HFFc6 (cell line): ENCODE measurements around the gene SERPINE1. TPM values are rescaled to one million over a fixed set of nuclear protein-coding genes. Genes with fewer than 3 reads are reported as not detected.
A peak's percentile ranks its signal among the peaks of the same experiment; 100 is the strongest.

Experiments
- DNase-seq: peaks from one replicate; pipeline ENCODE4 v3.0.0-alpha.2; 2018
- H3K27ac Mint-ChIP-seq: 2 replicates; pipeline ENCODE4 v1.8.0; 2020; ENCODE audit warnings: mild to moderate bottlenecking, mixed read lengths
- H3K27me3 Mint-ChIP-seq: 2 replicates; pipeline ENCODE4 v1.8.0; 2021; ENCODE audit warnings: mild to moderate bottlenecking, moderate library complexity, mixed read lengths; ENCODE audit not compliant: insufficient read depth
- H3K36me3 Mint-ChIP-seq: 2 replicates; pipeline ENCODE4 v1.8.0; 2021; ENCODE audit warnings: low read depth, mixed read lengths
- H3K4me1 Mint-ChIP-seq: 2 replicates; pipeline ENCODE4 v1.8.0; 2020; ENCODE audit warnings: low read depth, mixed read lengths
- H3K4me3 Mint-ChIP-seq: 2 replicates; pipeline ENCODE4 v1.8.0; 2020; ENCODE audit warnings: mild to moderate bottlenecking, moderate library complexity, mixed read lengths
- H3K9me3 Mint-ChIP-seq: 2 replicates; pipeline ENCODE4 v1.8.0; 2020; ENCODE audit warnings: mild to moderate bottlenecking, mixed read lengths
- total RNA-seq, 6 experiments: library from RNA; stranded (reverse); fragmentation: NEBNext Ultra II Directional; extraction: Animal tissue kit (Norgen Biotek cat#: 25700); gene quantifications; 2 replicates in 1 of 6; 3 replicates in 5 of 6; pipeline ENCODE4 v1.2.3, GENCODE V29; 2021
- TF ChIP-seq, protein P1 (sequence below): fragments of 200-600 bp; sonication (generic); IDR thresholded peaks from 2 replicates; pipeline ENCODE4 v1.5.0; 2021; ENCODE audit warnings: antibody characterized with exemption, mild to moderate bottlenecking

SERPINE1 gene
- total RNA-seq, 6 experiments from 2014 or later: 906 to 2,092 (median 1,052) TPM

DNA sequence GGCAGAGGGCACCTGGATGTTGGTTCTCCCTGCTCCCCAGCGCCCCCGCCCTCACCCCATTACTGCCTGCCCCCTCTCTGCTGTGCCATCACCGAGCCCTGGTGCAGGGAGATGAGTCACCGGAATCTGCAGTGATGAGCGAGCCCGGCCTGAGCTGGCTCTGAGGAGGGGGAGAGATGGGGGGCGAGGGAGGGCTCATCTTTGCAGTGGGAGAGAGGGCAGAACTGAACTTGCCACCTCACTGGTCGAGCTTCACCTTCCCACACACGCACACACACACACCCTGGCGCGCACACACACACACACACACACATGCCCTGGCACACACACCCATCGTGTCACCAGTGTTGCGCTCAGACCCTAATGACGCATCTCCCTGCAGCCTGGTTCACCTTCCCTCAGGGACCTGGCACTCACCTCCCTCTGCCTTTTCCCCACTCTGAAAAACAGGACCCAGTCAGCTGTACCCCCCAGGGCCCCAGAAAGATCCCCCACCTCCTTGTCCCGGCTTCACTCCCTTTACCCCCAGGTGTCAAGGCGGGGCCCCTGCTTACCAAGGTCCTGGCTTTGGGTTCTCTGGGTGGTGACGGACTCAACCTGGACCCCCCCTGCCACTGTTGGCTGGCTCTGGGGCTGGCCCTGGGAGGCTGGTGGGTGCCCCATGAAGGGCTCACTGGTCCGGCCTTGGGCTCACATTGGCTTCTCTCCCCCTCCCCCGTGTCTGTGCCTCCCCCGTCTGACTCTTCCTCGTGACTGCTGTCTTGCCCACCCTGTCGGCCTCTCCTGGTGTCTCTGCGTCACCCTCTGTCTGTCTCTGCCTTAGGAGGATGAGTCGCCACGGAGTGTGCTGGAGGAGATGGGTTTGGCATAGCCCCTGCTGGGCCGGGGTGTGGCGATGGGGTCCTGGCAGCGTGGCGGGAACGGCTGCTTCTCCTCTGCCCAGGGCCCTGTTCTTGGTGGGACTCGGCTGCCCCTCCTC lies 33.1 kb downstream of the SERPINE1 start:
- H3K9me3 Mint-ChIP-seq: no peaks in the 10 kb centered on the region
- H3K27ac Mint-ChIP-seq: peak overlapping the region; percentile 52
- peaks cover 10% of the 10 kb centered on the region for H3K27me3 Mint-ChIP-seq
- peak overlapping the region; percentile 22; the same call in 1 of the 2 replicates for H3K4me3 Mint-ChIP-seq
- peaks cover 33% of the 10 kb centered on the region for H3K4me1 Mint-ChIP-seq
- peaks cover 31% of the 10 kb centered on the region; the same call in 1 of the 2 replicates for H3K36me3 Mint-ChIP-seq
- TF ChIP-seq, protein P1, sequence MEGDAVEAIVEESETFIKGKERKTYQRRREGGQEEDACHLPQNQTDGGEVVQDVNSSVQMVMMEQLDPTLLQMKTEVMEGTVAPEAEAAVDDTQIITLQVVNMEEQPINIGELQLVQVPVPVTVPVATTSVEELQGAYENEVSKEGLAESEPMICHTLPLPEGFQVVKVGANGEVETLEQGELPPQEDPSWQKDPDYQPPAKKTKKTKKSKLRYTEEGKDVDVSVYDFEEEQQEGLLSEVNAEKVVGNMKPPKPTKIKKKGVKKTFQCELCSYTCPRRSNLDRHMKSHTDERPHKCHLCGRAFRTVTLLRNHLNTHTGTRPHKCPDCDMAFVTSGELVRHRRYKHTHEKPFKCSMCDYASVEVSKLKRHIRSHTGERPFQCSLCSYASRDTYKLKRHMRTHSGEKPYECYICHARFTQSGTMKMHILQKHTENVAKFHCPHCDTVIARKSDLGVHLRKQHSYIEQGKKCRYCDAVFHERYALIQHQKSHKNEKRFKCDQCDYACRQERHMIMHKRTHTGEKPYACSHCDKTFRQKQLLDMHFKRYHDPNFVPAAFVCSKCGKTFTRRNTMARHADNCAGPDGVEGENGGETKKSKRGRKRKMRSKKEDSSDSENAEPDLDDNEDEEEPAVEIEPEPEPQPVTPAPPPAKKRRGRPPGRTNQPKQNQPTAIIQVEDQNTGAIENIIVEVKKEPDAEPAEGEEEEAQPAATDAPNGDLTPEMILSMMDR: no peak
- no peak for DNase-seq

GRCh38 chr7:101160910-101161309 lies 34.0 kb downstream of the SERPINE1 start:
- H3K9me3 Mint-ChIP-seq: no peaks in the 10 kb centered on the region
- H3K4me3 Mint-ChIP-seq: no peak overlapping the region
- no peak overlapping the region for H3K27ac Mint-ChIP-seq
- TF ChIP-seq, protein P1: no peak
- DNase-seq: no peak
- H3K36me3 Mint-ChIP-seq: peaks cover 25% of the 10 kb centered on the region; the same call in 1 of the 2 replicates
- H3K27me3 Mint-ChIP-seq: peaks cover 17% of the 10 kb centered on the region
- peaks cover 31% of the 10 kb centered on the region for H3K4me1 Mint-ChIP-seq

- Mint-ChIP-seq H3K27ac (no peak overlapping the region), H3K27me3 (peaks cover 21% of the 10 kb centered on the region), H3K4me1 (peaks cover 32% of the 10 kb centered on the region), H3K36me3 (peaks cover 18% of the 10 kb centered on the region; the same call in 1 of the 2 replicates), H3K4me3 (0 out of 2 replicates have a peak overlapping the region, but pooled peaks have one; percentile 26), H3K9me3 (no peaks in the 10 kb centered on the region)
- no peak for DNase-seq
- TF ChIP-seq, protein P1: no peak
Measured at GRCh38 chr7:101161692-101162471, 35.0 kb downstream of the SERPINE1 start.

DNA sequence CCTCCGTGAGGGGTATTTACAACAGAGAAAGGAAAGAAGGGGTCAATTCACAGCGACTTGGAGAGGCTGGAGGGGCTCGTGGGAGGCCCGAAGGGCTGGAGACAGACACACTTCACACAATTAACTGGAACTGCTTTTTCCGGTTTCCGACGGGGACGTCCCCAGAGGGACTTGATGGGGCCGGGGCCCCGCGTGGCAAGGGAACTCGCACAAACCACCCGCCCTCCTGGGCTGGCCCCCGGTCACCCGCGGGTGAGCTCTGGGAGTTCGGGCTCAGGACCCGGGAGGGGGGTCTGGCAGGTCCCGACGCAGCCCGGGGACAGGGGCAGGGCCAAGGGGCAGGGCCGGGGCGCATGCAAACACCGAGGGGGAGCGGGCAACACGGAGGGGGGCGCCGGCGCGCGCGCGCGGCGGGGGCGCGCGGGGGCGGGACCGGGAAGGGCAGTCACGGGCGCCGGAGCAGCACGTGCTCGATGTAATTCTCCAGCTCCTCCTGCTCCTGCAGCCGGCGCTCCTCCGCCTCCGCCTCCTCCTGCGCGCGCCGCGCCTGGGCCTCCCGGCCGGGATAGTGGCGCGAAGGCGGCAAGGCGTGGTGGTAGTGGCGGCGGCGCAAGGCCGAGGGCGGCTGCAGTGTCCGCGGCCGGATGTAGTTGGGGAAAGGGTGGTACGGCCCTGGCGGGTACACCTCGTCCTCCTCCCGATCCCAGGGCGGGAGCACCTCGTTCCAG lies 35.8 kb downstream of the SERPINE1 start:
- Mint-ChIP-seq H3K9me3 (no peaks in the 10 kb centered on the region), H3K4me1 (peaks cover 40% of the 10 kb centered on the region), H3K27ac (no peak overlapping the region), H3K4me3 (peak overlapping the region; percentile 63; the same call in 1 of the 2 replicates), H3K36me3 (peaks cover 13% of the 10 kb centered on the region; the same call in 1 of the 2 replicates), H3K27me3 (peaks cover 28% of the 10 kb centered on the region)
- peak; percentile 36 for DNase-seq
- TF ChIP-seq, protein P1: no peak
